Astrocyte of the spinal cord (primary cell): Measurements from ENCODE around the gene GCA.
A peak's percentile ranks its signal among the peaks of the same experiment; 100 is the strongest.

Experiments
- DNase-seq: peaks from one replicate; pipeline ENCODE4 v3.0.0; 2011; ENCODE audit warnings: low read depth, low spot score
- H3K4me3 ChIP-seq: 2 replicates; pipeline ENCODE4 v1.5.1; 2011; ENCODE audit warnings: low read depth, mild to moderate bottlenecking, low read length, moderate library complexity
- in situ Hi-C: cut with HindIII; loops from 2 replicates; pipeline ENCODE4 v1.10.0; 2017; ENCODE audit warnings: low sequenced_read_pairs
- TF ChIP-seq, protein P1 (sequence below): IDR thresholded peaks from 2 replicates; pipeline ENCODE4 v1.5.1; 2012; ENCODE audit warnings: low read depth, mild to moderate bottlenecking, low read length, inconsistent platforms

GCA gene

DNA sequence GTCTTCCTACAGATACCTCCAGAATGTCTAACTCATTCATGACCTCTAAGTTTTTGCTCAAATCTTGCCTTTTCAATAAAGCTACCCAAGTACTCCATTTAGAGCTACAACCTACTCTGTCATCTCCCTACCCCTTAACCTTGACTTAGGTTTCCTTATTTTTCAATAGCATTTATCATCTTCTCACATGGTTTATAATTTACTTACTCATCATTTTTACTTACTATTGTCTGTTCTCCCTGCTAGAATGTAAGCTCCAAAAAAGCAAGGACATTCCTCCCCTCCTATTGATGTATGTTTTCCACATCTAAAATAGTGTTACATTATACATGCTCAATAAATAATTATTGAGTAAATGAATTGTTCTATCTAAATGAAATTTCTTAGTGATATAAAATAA is 3.1 kb upstream of the GCA start:
- no peak for DNase-seq
- no peak overlapping the region for H3K4me3 ChIP-seq
- in situ Hi-C loops, result no loop called here
- TF ChIP-seq, protein P1, sequence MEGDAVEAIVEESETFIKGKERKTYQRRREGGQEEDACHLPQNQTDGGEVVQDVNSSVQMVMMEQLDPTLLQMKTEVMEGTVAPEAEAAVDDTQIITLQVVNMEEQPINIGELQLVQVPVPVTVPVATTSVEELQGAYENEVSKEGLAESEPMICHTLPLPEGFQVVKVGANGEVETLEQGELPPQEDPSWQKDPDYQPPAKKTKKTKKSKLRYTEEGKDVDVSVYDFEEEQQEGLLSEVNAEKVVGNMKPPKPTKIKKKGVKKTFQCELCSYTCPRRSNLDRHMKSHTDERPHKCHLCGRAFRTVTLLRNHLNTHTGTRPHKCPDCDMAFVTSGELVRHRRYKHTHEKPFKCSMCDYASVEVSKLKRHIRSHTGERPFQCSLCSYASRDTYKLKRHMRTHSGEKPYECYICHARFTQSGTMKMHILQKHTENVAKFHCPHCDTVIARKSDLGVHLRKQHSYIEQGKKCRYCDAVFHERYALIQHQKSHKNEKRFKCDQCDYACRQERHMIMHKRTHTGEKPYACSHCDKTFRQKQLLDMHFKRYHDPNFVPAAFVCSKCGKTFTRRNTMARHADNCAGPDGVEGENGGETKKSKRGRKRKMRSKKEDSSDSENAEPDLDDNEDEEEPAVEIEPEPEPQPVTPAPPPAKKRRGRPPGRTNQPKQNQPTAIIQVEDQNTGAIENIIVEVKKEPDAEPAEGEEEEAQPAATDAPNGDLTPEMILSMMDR, result no peak

DNA sequence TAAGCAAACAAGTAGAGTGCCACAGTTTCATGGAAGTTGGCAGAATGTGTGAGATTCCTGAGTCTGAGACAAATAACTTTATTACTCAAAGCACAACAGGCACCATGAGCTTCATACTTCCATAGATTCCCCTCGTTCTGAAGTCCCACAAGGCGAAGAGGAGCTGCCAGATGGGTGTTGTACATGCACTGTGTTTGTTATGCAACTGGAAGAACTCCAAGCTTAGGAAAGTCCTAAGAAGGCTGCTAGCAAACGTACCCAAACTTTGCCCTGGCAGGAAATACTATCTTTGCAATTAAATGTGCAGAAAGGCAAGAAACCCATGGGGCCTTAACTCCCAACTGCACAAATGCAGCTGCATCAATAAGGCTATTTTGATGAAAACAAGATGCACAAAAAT is 1.6 kb upstream of the GCA start:
- H3K4me3 ChIP-seq, result no peak overlapping the region
- no peak for DNase-seq
- TF ChIP-seq, protein P1, result no peak
- in situ Hi-C loops, result no loop called here

GRCh38 chr2:162342841-162343240 is 1.1 kb upstream of the GCA start:
- in situ Hi-C loops, result no loop called here
- no peak for DNase-seq
- no peak overlapping the region for H3K4me3 ChIP-seq
- TF ChIP-seq, protein P1, result no peak

DNA sequence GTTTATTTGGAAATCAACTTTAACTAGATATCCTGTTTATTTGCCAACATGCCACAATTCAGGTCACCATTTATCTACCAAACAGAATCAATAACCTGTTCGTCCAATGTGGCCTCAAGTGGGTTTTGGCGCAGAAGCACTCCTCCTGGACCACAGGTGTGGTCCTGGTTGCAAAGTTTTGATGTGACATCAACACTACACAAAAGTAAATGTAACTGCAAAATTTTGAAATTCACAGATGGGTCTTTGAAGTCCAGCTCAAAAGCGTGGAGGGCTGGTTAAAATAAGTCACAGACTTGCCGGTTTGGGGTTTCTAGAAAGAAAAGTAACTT is 474 bp upstream of the GCA start:
- in situ Hi-C loops, result no loop called here
- peak overlapping the region; percentile 82 for H3K4me3 ChIP-seq
- TF ChIP-seq, protein P1, result no peak
- DNase-seq, result no peak

- in situ Hi-C loops, result no loop called here
- TF ChIP-seq, protein P1, result peak; percentile 6
- H3K4me3 ChIP-seq, result peak overlapping the region; percentile 82
- DNase-seq, result no peak
Measured at GRCh38 chr2:162344617-162344950, 652 bp downstream of the GCA start.

- no peak for DNase-seq
- in situ Hi-C loops, result no loop called here
- TF ChIP-seq, protein P1, result no peak
- no peak overlapping the region for H3K4me3 ChIP-seq
Measured at GRCh38 chr2:162365392-162365791, 21.5 kb downstream of the GCA start.

DNA sequence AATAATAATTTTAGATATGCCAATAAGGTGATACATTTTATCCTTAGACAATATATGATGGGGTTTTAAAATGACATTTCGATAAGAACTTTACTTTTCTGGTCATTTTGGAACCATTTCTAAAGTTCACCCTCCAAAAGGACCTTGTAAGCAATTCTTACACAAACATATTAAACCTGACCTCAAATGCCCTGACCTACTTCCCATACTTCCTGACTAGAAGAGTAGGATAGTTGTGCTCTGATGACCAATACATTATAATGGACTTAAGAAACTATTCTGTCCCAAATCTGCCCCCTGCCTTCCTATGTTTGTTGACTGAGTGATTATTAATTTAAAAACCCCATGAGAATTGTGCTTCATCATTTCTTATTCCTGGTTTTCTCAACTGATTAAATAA is 24.6 kb downstream of the GCA start:
- in situ Hi-C loops, result no loop called here
- TF ChIP-seq, protein P1, result no peak
- DNase-seq, result no peak
- H3K4me3 ChIP-seq, result no peak overlapping the region
